ENCODE data around the gene GPC5.

DNA sequence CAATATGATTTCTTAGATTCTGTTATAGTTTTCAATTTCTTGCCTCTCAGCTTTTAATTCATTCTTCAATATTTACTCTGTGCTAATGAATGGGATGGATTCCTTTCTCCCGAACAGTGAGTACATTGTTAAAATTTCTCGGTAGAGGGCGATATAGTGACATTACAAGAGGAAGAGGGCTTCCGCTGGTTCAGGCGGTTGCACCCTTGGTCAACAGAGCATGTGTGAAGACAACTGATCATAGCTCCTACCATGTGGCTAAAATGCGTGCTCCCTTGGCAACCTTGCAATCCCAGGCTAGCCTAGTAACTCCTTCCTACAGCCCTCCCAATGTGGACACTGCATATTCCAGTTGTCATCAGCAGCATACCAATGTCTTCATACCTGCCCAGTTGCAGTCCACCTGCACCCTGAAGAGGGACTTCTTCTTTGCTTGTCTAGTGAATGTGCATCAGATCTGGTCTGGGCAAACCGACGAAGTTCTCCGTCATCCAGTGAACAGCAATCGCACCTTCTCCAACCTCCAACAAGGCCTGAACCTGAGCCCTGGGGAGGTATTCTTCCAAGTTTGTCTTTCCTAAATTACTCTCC, 1175.1 kb downstream of the GPC5 start:
- TF ChIP-seq TRIM28 (IDR thresholded peaks at IDR 0.05; ENCODE audit: borderline replicate concordance, low read length), result no peak
- TF ChIP-seq, protein P1, sequence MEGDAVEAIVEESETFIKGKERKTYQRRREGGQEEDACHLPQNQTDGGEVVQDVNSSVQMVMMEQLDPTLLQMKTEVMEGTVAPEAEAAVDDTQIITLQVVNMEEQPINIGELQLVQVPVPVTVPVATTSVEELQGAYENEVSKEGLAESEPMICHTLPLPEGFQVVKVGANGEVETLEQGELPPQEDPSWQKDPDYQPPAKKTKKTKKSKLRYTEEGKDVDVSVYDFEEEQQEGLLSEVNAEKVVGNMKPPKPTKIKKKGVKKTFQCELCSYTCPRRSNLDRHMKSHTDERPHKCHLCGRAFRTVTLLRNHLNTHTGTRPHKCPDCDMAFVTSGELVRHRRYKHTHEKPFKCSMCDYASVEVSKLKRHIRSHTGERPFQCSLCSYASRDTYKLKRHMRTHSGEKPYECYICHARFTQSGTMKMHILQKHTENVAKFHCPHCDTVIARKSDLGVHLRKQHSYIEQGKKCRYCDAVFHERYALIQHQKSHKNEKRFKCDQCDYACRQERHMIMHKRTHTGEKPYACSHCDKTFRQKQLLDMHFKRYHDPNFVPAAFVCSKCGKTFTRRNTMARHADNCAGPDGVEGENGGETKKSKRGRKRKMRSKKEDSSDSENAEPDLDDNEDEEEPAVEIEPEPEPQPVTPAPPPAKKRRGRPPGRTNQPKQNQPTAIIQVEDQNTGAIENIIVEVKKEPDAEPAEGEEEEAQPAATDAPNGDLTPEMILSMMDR (tag by site-specific recombination; IDR thresholded peaks at IDR 0.05), result no peak
- no peak for TF ChIP-seq MZF1 (tag by site-specific recombination; IDR thresholded peaks at IDR 0.05; ENCODE audit: borderline replicate concordance)
- no peak for TF ChIP-seq ZNF138 (tag by site-specific recombination; IDR thresholded peaks at IDR 0.05; ENCODE audit: borderline replicate concordance)
- no peak for TF ChIP-seq ZNF133 (tag by site-specific recombination; IDR thresholded peaks at IDR 0.05)
- no peak for TF ChIP-seq ZNF24 (tag by site-specific recombination; IDR thresholded peaks at IDR 0.05)
- TF ChIP-seq, protein P2, sequence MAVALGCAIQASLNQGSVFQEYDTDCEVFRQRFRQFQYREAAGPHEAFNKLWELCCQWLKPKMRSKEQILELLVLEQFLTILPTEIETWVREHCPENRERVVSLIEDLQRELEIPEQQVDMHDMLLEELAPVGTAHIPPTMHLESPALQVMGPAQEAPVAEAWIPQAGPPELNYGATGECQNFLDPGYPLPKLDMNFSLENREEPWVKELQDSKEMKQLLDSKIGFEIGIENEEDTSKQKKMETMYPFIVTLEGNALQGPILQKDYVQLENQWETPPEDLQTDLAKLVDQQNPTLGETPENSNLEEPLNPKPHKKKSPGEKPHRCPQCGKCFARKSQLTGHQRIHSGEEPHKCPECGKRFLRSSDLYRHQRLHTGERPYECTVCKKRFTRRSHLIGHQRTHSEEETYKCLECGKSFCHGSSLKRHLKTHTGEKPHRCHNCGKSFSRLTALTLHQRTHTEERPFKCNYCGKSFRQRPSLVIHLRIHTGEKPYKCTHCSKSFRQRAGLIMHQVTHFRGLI (tag by site-specific recombination; IDR thresholded peaks at IDR 0.05), result no peak
- TF ChIP-seq BCL11A (tag by site-specific recombination; IDR thresholded peaks at IDR 0.05; ENCODE audit: low read depth), result no peak
- no peak for TF ChIP-seq KLF8 (tag by site-specific recombination; IDR thresholded peaks at IDR 0.05)
- TF ChIP-seq ZNF416 (tag by site-specific recombination; IDR thresholded peaks at IDR 0.05), result no peak
- no peak for TF ChIP-seq ZNF624 (tag by site-specific recombination; IDR thresholded peaks at IDR 0.05)

All from HEK293 (cell line).